ENCODE results near the gene PMEPA1.

PMEPA1 gene

DNA sequence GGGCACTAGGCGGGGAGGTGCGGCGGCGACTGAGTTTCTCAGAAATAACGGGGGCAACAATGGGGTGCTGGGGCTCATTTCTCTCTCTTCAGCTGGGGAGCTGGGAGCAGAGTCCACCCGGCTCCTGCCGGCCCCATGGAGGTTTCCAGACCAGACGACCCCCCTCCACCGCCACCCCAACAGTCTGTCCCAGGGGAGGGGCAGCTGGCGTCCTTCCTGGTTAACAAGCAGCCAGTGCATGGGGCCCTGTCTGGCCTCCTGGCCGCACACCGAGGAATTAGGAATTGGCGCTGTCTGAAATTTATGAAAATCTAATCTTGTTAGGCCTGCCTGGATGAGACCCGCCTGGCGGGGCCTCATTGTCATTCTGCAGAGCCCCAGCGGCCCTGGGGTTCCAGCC, 42.4 kb downstream of the PMEPA1 start:
- TF ChIP-seq, protein P1, sequence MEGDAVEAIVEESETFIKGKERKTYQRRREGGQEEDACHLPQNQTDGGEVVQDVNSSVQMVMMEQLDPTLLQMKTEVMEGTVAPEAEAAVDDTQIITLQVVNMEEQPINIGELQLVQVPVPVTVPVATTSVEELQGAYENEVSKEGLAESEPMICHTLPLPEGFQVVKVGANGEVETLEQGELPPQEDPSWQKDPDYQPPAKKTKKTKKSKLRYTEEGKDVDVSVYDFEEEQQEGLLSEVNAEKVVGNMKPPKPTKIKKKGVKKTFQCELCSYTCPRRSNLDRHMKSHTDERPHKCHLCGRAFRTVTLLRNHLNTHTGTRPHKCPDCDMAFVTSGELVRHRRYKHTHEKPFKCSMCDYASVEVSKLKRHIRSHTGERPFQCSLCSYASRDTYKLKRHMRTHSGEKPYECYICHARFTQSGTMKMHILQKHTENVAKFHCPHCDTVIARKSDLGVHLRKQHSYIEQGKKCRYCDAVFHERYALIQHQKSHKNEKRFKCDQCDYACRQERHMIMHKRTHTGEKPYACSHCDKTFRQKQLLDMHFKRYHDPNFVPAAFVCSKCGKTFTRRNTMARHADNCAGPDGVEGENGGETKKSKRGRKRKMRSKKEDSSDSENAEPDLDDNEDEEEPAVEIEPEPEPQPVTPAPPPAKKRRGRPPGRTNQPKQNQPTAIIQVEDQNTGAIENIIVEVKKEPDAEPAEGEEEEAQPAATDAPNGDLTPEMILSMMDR (IDR thresholded peaks at IDR 0.05; ENCODE audit: extremely low read depth, insufficient read depth, missing control alignments): no peak
- DNase-seq (ENCODE audit: low spot score): no peak
- in situ Hi-C loops (cut with MboI; ENCODE audit: low pct_unique_long_range_greater_than_20kb, low sequenced_read_pairs, unreplicated experiment): no loop called here

DNA sequence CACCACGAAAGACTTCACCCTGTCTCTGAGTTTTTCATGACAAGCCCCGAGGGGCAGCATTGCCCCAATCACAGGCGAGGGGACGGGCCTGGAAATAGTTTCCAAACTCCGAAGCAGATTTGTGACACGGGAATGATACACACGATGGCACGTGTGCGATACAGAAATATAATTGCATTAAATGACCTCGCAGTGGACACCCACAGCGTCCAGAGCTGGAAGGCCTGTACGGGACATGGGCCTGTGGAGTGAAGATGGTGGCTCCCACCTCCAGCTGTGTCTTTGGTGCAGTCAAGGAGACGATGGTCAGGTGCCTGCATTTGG, 43.0 kb downstream of the PMEPA1 start:
- TF ChIP-seq, protein P1 (IDR thresholded peaks at IDR 0.05; ENCODE audit: extremely low read depth, insufficient read depth, missing control alignments): no peak
- in situ Hi-C loops (cut with MboI; ENCODE audit: low pct_unique_long_range_greater_than_20kb, low sequenced_read_pairs, unreplicated experiment): no loop called here
- DNase-seq (ENCODE audit: low spot score): no peak

DNA sequence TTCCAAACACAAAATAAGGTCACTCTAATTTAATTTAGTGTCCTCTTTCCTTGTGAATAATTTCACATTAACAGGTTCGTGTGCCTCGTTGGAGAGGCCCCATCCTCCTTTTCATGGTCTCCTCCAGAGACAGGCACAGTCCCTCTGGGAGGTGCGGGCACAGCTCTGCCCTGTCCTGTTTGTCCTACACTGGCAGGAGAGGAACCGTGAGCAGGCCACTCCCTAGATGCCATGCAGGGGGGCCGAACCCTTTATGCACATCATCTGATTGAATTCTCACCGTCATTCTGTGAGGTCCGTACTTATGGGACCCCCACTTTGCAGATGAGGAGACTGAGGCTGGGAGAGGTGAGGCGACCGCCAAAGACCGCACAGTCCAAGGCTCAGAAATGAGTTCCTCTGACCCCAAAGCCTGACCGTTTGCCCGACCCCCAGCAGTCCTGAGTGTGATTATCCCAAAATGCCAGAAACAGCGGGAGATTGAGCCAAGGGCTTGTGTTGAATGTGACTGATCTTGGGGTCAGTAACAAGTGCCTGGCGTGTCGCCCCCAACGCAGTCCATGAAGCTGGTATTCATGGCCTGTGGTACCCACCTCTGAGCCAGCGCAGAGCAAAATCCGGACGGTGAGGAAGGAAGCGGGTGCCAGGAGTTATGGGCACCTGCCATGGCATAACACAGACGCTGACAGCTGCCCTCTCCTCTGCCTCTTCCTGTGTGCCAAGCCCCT, 43.5 kb downstream of the PMEPA1 start:
- in situ Hi-C loops (cut with MboI; ENCODE audit: low pct_unique_long_range_greater_than_20kb, low sequenced_read_pairs, unreplicated experiment): no loop called here
- TF ChIP-seq, protein P1 (IDR thresholded peaks at IDR 0.05; ENCODE audit: extremely low read depth, insufficient read depth, missing control alignments): no peak
- DNase-seq (ENCODE audit: low spot score): no peak

DNA sequence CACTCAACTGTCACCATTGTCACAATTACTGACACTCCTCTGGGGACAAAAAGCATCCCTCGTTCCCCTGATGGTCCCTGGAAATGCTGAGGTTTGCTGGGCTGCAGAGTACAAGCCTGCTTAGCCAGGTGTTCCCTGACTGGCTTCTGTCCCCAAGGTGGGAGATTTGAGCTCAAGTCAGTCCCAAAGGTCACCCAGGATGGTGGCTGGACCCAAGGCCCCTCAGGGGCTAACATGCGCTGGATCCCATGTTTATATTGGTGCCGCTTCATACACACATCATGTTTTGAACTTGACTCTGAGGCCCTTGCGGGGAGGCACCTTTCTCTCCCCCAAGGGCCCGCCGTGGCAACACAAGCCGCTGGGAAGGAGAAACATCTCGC, 44.2 kb downstream of the PMEPA1 start:
- in situ Hi-C loops (cut with MboI; ENCODE audit: low pct_unique_long_range_greater_than_20kb, low sequenced_read_pairs, unreplicated experiment): no loop called here
- no peak for DNase-seq (ENCODE audit: low spot score)
- TF ChIP-seq, protein P1 (IDR thresholded peaks at IDR 0.05; ENCODE audit: extremely low read depth, insufficient read depth, missing control alignments): no peak

DNA sequence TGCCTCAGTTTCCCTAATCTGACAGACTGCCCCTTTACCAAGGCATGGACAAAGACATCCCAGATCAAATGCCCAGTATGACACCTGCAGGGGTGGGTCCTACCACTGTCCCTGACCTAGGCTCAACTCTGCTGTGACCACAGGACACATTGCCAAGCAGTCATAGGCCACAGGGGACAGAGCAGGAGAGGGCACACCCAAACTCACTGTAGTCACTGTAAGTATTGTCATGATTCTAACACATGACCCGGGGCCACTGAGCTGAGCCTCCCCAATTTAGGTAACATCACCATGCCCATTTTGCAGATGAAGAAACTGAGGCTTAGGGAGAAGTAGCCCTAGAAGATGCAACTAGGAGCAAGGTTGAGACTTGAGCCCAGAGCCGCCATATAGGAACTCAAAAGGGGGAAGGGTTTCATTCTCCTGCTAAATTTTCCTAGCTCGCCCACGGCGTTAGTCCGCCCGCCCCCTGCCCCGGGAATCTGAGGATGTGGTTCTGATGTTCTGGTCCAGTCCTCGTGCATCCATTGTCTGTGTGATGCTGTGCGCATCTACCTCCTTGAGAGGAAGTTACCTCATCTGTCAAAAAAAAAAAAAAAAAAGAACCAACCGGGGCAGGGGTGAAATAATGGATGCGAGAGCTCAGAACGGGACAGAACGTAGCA, 44.8 kb downstream of the PMEPA1 start:
- TF ChIP-seq, protein P1 (IDR thresholded peaks at IDR 0.05; ENCODE audit: extremely low read depth, insufficient read depth, missing control alignments): no peak

DNA sequence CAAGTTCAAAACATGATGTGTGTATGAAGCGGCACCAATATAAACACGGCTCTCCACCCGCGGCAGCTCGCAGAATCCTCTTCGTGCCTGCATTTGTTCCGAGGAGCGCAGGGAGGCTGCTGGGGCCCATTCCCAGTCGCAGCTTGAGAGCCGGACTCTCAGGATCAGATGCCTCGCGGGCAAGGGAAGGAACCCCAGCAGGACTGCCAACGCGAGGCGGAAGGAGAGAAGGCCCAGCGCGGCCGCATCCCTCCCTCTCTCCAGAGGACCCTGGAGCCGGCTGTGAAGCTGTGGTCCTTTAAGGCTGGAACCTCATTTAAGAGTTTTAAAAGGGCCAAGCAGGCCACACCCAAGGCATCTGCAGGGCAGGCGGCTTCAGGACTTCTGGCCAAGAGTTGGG, 45.3 kb downstream of the PMEPA1 start:
- DNase-seq (ENCODE audit: low spot score): no peak
- TF ChIP-seq, protein P1 (IDR thresholded peaks at IDR 0.05; ENCODE audit: extremely low read depth, insufficient read depth, missing control alignments): no peak
- in situ Hi-C loops (cut with MboI; ENCODE audit: low pct_unique_long_range_greater_than_20kb, low sequenced_read_pairs, unreplicated experiment): no loop called here

More for the DNA sequence above, 44.8 kb downstream of the PMEPA1 start:
- in situ Hi-C loops (cut with MboI; ENCODE audit: low pct_unique_long_range_greater_than_20kb, low sequenced_read_pairs, unreplicated experiment): no loop called here
- no peak for DNase-seq (ENCODE audit: low spot score)

Measured in GM13977 (cell line).